GM12878 (cell line): ENCODE data around the gene AOC3. TPM values are rescaled to one million over a fixed set of nuclear protein-coding genes. Genes with fewer than 3 reads are reported as not detected.

Experiments
- ATAC-seq: fragments of 200-7000 bp; cut with Tn5 transposase; 3 replicates; pipeline ENCODE4 v1.9.1; 2020; ENCODE audit warnings: mild to moderate bottlenecking, moderate library complexity
- BruUV-seq: library from RNA; stranded (reverse); fragments of 400-500 nt; replicated peaks from 2 replicates; lab custom pipeline; 2021; lab: Mats Ljungman, UMichigan
- CTCF ChIA-PET: fragments of 300-600 bp; sonication (Branson Sonifier 250); formaldehyde crosslinking; extraction: SDS; loops from one replicate; lab custom pipeline; 2021; ENCODE audit warnings: inconsistent platforms; lab: Yijun Ruan, JAX
- POLR2A ChIA-PET: fragments of 350-600 bp; formaldehyde crosslinking; extraction: SDS; loops from one replicate; lab custom pipeline; 2021; ENCODE audit warnings: inconsistent platforms; lab: Charles Lee
- RAD21 ChIA-PET: fragments of 300-600 bp; sonication (Branson Sonifier 250); formaldehyde crosslinking; loops from one replicate; lab custom pipeline; 2023; ENCODE audit warnings: antibody characterized with exemption; ENCODE audit not compliant: unreplicated experiment; lab: Charles Lee
- SMC1A ChIA-PET: fragments of 300-600 bp; sonication (Branson Sonifier 250); formaldehyde crosslinking; loops from one replicate; lab custom pipeline; 2023; ENCODE audit not compliant: unreplicated experiment, uncharacterized antibody; lab: Charles Lee
- DNase-seq: peaks from one replicate; pipeline ENCODE4 v3.0.0-alpha.2; 2011; ENCODE audit warnings: low read depth, low spot score
- FAIRE-seq: peaks from 3 replicates; lab custom pipeline; 2011; peaks lifted over from hg19 to GRCh38; lab: Jason Lieb, UNC
- H2AFZ ChIP-seq: 2 replicates; pipeline ENCODE4 v1.6.0; 2011; ENCODE audit warnings: low read depth, low read length, control low read depth; ENCODE audit not compliant: control insufficient read depth
- H3K27ac ChIP-seq: 2 replicates; pipeline ENCODE4 v1.5.1; 2011; ENCODE audit warnings: control low read depth; ENCODE audit not compliant: control insufficient read depth, insufficient read depth
- H3K27me3 ChIP-seq, 2 experiments: replicated peaks in 1 of 2; 2 replicates each; pipeline versions ENCODE4 v1.6.0 to v1.6.1; 2011; ENCODE audit warnings: low read length in 1 of 2; ENCODE audit not compliant: control insufficient read depth in 2 of 2, insufficient read depth in 2 of 2
- H3K36me3 ChIP-seq, 2 experiments: 2 replicates each; pipeline ENCODE4 v1.5.1; 2011; ENCODE audit warnings: low read length in 1 of 2; ENCODE audit not compliant: control insufficient read depth in 2 of 2, insufficient read depth in 2 of 2
- H3K4me1 ChIP-seq: 2 replicates; pipeline ENCODE4 v1.6.1; 2011; ENCODE audit warnings: mild to moderate bottlenecking, low read length, moderate library complexity, mixed read lengths; ENCODE audit not compliant: control insufficient read depth, insufficient read depth
- H3K4me2 ChIP-seq: 2 replicates; pipeline ENCODE4 v1.6.0; 2011; ENCODE audit warnings: control low read depth; ENCODE audit not compliant: control insufficient read depth, insufficient read depth
- H3K4me3 ChIP-seq: fragments of 200-600 bp; sonication (generic); 2 replicates; pipeline ENCODE4 v1.5.1; 2016
- H3K79me2 ChIP-seq: 2 replicates; pipeline ENCODE4 v1.6.0; 2011; ENCODE audit warnings: low read length; ENCODE audit not compliant: control insufficient read depth, insufficient read depth
- H3K9ac ChIP-seq: 2 replicates; pipeline ENCODE4 v1.8.0; 2011; ENCODE audit warnings: low read length, control low read depth, mixed read lengths; ENCODE audit not compliant: control insufficient read depth, insufficient read depth
- H3K9me3 ChIP-seq: replicated peaks from 3 replicates; pipeline ENCODE4 v1.5.1; 2011; ENCODE audit warnings: mild to moderate bottlenecking, low read length; ENCODE audit not compliant: control insufficient read depth, insufficient read depth
- H4K20me1 ChIP-seq: 2 replicates; pipeline ENCODE4 v1.6.0; 2011; ENCODE audit not compliant: control insufficient read depth, insufficient read depth
- EZH2 ChIP-seq: IDR thresholded peaks from 2 replicates; pipeline ENCODE4 v1.6.1; 2012; ENCODE audit warnings: low read depth, mild to moderate bottlenecking, control low read depth, inconsistent platforms, low read length, borderline replicate concordance; ENCODE audit not compliant: control insufficient read depth
- HDAC6 ChIP-seq: fragments of 200-600 bp; sonication (generic); IDR thresholded peaks from one replicate; pipeline ENCODE4 v1.8.0; 2017; ENCODE audit warnings: antibody characterized with exemption; ENCODE audit not compliant: unreplicated experiment
- RFX5 ChIP-seq: IDR thresholded peaks from 2 replicates; pipeline ENCODE4 v1.6.1; 2011; ENCODE audit warnings: low read depth, low read length, improper control_type of control experiment
- SPI1 ChIP-seq: IDR thresholded peaks from 2 replicates; pipeline ENCODE4 v1.6.1; 2011; ENCODE audit warnings: low read depth, mild to moderate bottlenecking, low read length, moderate library complexity, borderline replicate concordance; ENCODE audit not compliant: insufficient read depth
- TCF3 ChIP-seq: IDR thresholded peaks from 2 replicates; pipeline ENCODE4 v1.6.1; 2012; ENCODE audit warnings: low read depth, mild to moderate bottlenecking, low read length, borderline replicate concordance; ENCODE audit not compliant: insufficient read depth
- USF1 ChIP-seq: IDR thresholded peaks from 2 replicates; pipeline ENCODE4 v1.6.1; 2011; ENCODE audit warnings: borderline replicate concordance, low read depth, mild to moderate bottlenecking, moderate library complexity, mixed read lengths, low read length; ENCODE audit not compliant: insufficient read depth; ENCODE audit errors: extremely low read length
- WGBS: methylation state at CpG from one replicate; pipeline ENCODE4 v1.1.6; 2016; ENCODE audit warnings: low lambda C conversion rate; ENCODE audit not compliant: insufficient replicate concordance, insufficient coverage; ENCODE audit errors: missing lambda C conversion rate; 5-methylcytosine and 5-hydroxymethylcytosine counted together
- in situ Hi-C: fragments of 300-500 bp; cut with MboI; formaldehyde crosslinking; loops from 9 replicates; pipeline ENCODE4 v1.14.3; 2018; ENCODE audit warnings: mixed read lengths
- intact Hi-C: fragments of 100-400 bp; cut with micrococcal nuclease; formaldehyde crosslinking; loops from one replicate; pipeline ENCODE4 v1.14.2; 2022; ENCODE audit not compliant: unreplicated experiment
- polyA plus RNA-seq, 11 experiments: library from polyadenylated mRNA; depleted of rRNA in 4 of 11; unstranded in 6 of 11; stranded (reverse) in 5 of 11; fragments of >200 nt; fragmentation: Nextera tagmentation in 4 of 11; fragmentation: Illumina TruSeq in 1 of 11; extraction: Ambion mirVana in 4 of 11; extraction: Trizol in 1 of 11; gene quantifications; 1 replicate in 1 of 11; 2 replicates in 10 of 11; pipeline versions ENCODE4 v1.2.1 to v1.2.3, GENCODE V29; 2011 to 2016; ENCODE audit warnings: inconsistent platforms in 2 of 11, missing spikeins in 2 of 11, low read depth in 1 of 11
- total RNA-seq, 4 experiments: library from RNA; depleted of rRNA in 3 of 4; stranded (reverse); fragments of >200 nt in 3 of 4; fragmentation: Illumina TruSeq in 1 of 4; extraction: Trizol in 1 of 4; gene quantifications; 2 replicates each; pipeline versions ENCODE4 v1.2.1 to v1.2.3, GENCODE V29; 2013 to 2021

The AOC3 gene
- total and polyA plus RNA-seq, 10 of the 15 experiments (the other 5 are each of a cell fraction or from before 2014, with no cell fraction given), result 0.02 to 0.91 (median 0.34) TPM; not detected in 2

GRCh38 chr17:42827472-42827871 lies 23.5 kb upstream of the AOC3 start:
- no peak for DNase-seq
- BruUV-seq, result no TSS peak
- Histone ChIP-seq H2AFZ (no peak overlapping the region), H3K27ac (no peak overlapping the region), H3K9me3 (no peaks in the 10 kb centered on the region), H3K4me2 (no peak overlapping the region), H3K9ac (no peak overlapping the region), H3K4me3 (no peak overlapping the region), H3K79me2 (peaks cover 16% of the 10 kb centered on the region), H3K27me3 (no peaks in the 10 kb centered on the region), H4K20me1 (no peaks in the 10 kb centered on the region), H3K36me3 (no peaks in the 10 kb centered on the region), H3K4me1 (peaks cover 6% of the 10 kb centered on the region)
- ChIA-PET POLR2A (interaction anchor here (0.5 kb wide), 1 partner anchor 157 kb away, joined by 5 read pairs; no protein-coding TSS in a partner anchor), RAD21 (no interaction called here), CTCF (no interaction called here), SMC1A (interaction anchor here (1.5 kb wide), 1 partner anchor 170 kb away, joined by 3 read pairs; no protein-coding TSS in a partner anchor)
- TF ChIP-seq RFX5 (no peak), EZH2 (no peak), SPI1 (no peak), HDAC6 (no peak), USF1 (no peak), TCF3 (no peak)
- ATAC-seq, result no peak
- FAIRE-seq, result no peak
- intact Hi-C loops (no loop called here), in situ Hi-C loops (no loop called here)
- WGBS, result 87% methylated on average over 1 of the region's 1 CpG
